HG03460 (cell line): ENCODE data around the gene CDKL1.
"Not testable (repeated sequence)": the region's sequence is repeated elsewhere in the genome, so short reads cannot be mapped to it uniquely, and the experiment has no call there.

Source experiments
- ATAC-seq: cut with Tn5 transposase; IDR thresholded peaks from one replicate; pipeline ENCODE4 v1.9.1; 2021; ENCODE audit not compliant: unreplicated experiment

CDKL1 gene

GRCh38 chr14:50388256-50388931 lies 8.3 kb downstream of the CDKL1 start:
- ATAC-seq = no peak

GRCh38 chr14:50387548-50387947 lies 9.1 kb downstream of the CDKL1 start:
- ATAC-seq = no peak

- ATAC-seq = no peak
Measured at GRCh38 chr14:50383618-50384225, 13.0 kb downstream of the CDKL1 start.

GRCh38 chr14:50381823-50382287 lies 14.8 kb downstream of the CDKL1 start:
- ATAC-seq = no peak

GRCh38 chr14:50381008-50381407 lies 15.7 kb downstream of the CDKL1 start:
- ATAC-seq = no peak

GRCh38 chr14:50380455-50380854 lies 16.2 kb downstream of the CDKL1 start:
- no peak for ATAC-seq

- ATAC-seq = no peak
Measured at GRCh38 chr14:50379563-50379962, 17.1 kb downstream of the CDKL1 start.

- no peak for ATAC-seq
Measured at GRCh38 chr14:50377550-50378085, 19.1 kb downstream of the CDKL1 start.

- no peak for ATAC-seq
Measured at GRCh38 chr14:50375760-50376159, 20.9 kb downstream of the CDKL1 start.

- ATAC-seq = no peak
Measured at GRCh38 chr14:50373959-50374358, 22.7 kb downstream of the CDKL1 start.

- ATAC-seq = no peak
Measured at GRCh38 chr14:50371546-50371945, 25.1 kb downstream of the CDKL1 start.

- no peak for ATAC-seq
Measured at GRCh38 chr14:50366589-50366988, 30.1 kb downstream of the CDKL1 start.

- no peak for ATAC-seq
Measured at GRCh38 chr14:50366115-50366514, 30.6 kb downstream of the CDKL1 start.

- not testable (repeated sequence) for ATAC-seq
Measured at GRCh38 chr14:50365572-50365971, 31.1 kb downstream of the CDKL1 start.

- ATAC-seq = no peak
Measured at GRCh38 chr14:50364792-50365191, 31.9 kb downstream of the CDKL1 start.

GRCh38 chr14:50363714-50364111 lies 33.0 kb downstream of the CDKL1 start:
- ATAC-seq = peak; percentile 91

- peak; percentile 29 for ATAC-seq
Measured at GRCh38 chr14:50362764-50363713, 33.6 kb downstream of the CDKL1 start.

GRCh38 chr14:50361473-50362403 lies 34.9 kb downstream of the CDKL1 start:
- not testable (repeated sequence) for ATAC-seq

GRCh38 chr14:50360851-50361250 lies 35.8 kb downstream of the CDKL1 start:
- no peak for ATAC-seq

GRCh38 chr14:50360093-50360492 lies 36.6 kb downstream of the CDKL1 start:
- ATAC-seq = no peak
